B cell (primary cell): ENCODE data around the gene WDR70. TPM values are rescaled to one million over a fixed set of nuclear protein-coding genes. Genes with fewer than 3 reads are reported as not detected.

Source experiments
- ATAC-seq: fragments of 200-7000 bp; cut with Tn5 transposase; one replicate; pipeline ENCODE4 v1.10.0; 2021; ENCODE audit warnings: low read depth, mild to moderate bottlenecking, moderate number of reproducible peaks, moderate library complexity
- CTCF ChIA-PET: fragments of 350-600 bp; sonication (Branson Sonifier 250); formaldehyde crosslinking; loops from one replicate; lab custom pipeline; 2021; ENCODE audit warnings: antibody characterized with exemption, inconsistent platforms; lab: Charles Lee
- POLR2A ChIA-PET: fragments of 350-600 bp; sonication (Branson Sonifier 250); formaldehyde crosslinking; loops from one replicate; lab custom pipeline; 2021; ENCODE audit warnings: antibody characterized with exemption; lab: Charles Lee
- DNase-seq: peaks from one replicate; pipeline ENCODE4 v3.0.0; 2013
- H2AFZ ChIP-seq: 2 replicates; pipeline ENCODE4 v1.6.1; 2012; ENCODE audit warnings: mild to moderate bottlenecking, low read depth, low read length; ENCODE audit not compliant: insufficient read depth, poor library complexity, severe bottlenecking
- H3K27ac ChIP-seq, 2 donors: 1 replicate in 1 of 2; 2 replicates in 1 of 2; pipeline ENCODE4 v1.5.1; 2012 to 2013; ENCODE audit warnings: low read length in 2 of 2, mild to moderate bottlenecking in 2 of 2, moderate library complexity in 1 of 2
- H3K27me3 ChIP-seq, 4 experiments: fragments of 200-600 bp in 1 of 4; sonication (generic) in 1 of 4; replicated peaks in 1 of 4; 1 replicate in 2 of 4; 2 replicates in 2 of 4; pipeline versions ENCODE4 v1.6.1 to v1.7.0; 2013 to 2016; ENCODE audit warnings: low read length in 3 of 4, mild to moderate bottlenecking in 2 of 4, mixed read lengths in 1 of 4, moderate library complexity in 1 of 4; ENCODE audit not compliant: insufficient read depth in 4 of 4, control insufficient read depth in 3 of 4; ENCODE audit errors: control extremely low read depth in 1 of 4
- H3K36me3 ChIP-seq, 2 experiments: replicated peaks in 1 of 2; 1 replicate in 1 of 2; 2 replicates in 1 of 2; pipeline versions ENCODE4 v1.6.1 to v1.7.1; 2013; ENCODE audit warnings: low read length in 1 of 2; ENCODE audit not compliant: insufficient read depth in 2 of 2, control insufficient read depth in 1 of 2; ENCODE audit errors: control extremely low read depth in 1 of 2, extremely low read depth in 1 of 2
- H3K4me1 ChIP-seq, 2 donors: fragments of 200-600 bp in 1 of 2; sonication (generic) in 1 of 2; 1 replicate in 1 of 2; 2 replicates in 1 of 2; pipeline versions ENCODE4 v1.5.1 to v1.6.1; 2013 to 2017; ENCODE audit warnings: low read length in 2 of 2; ENCODE audit not compliant: control insufficient read depth in 2 of 2, insufficient read depth in 2 of 2
- H3K4me2 ChIP-seq: replicated peaks from 2 replicates; pipeline ENCODE3; 2012; ENCODE audit warnings: mild to moderate bottlenecking, low read depth, low read length; ENCODE audit not compliant: poor library complexity, severe bottlenecking
- H3K4me3 ChIP-seq, 5 experiments: fragments of 200-600 bp in 1 of 5; sonication (generic) in 1 of 5; 1 replicate in 3 of 5; 2 replicates in 2 of 5; pipeline versions ENCODE4 v1.5.1 to v1.7.0; 2011 to 2016; ENCODE audit warnings: low read length in 4 of 5, mild to moderate bottlenecking in 4 of 5, low read depth in 2 of 5, control low read depth in 1 of 5, moderate library complexity in 1 of 5; ENCODE audit not compliant: insufficient read depth in 1 of 5; ENCODE audit errors: control extremely low read depth in 1 of 5, extremely low read depth in 1 of 5
- H3K79me2 ChIP-seq: fragments of 200-600 bp; sonication (generic); one replicate; pipeline ENCODE4 v1.6.0; 2016; ENCODE audit warnings: low read length; ENCODE audit not compliant: control insufficient read depth, insufficient read depth
- H3K9ac ChIP-seq: fragments of 200-600 bp; sonication (generic); 2 replicates; pipeline ENCODE4 v1.6.1; 2017; ENCODE audit warnings: mild to moderate bottlenecking, low read length, moderate library complexity
- H3K9me3 ChIP-seq, 3 donors: one replicate each; pipeline versions ENCODE4 v1.6.1 to v1.7.1; 2013; ENCODE audit warnings: low read length in 2 of 3; ENCODE audit not compliant: control insufficient read depth in 2 of 3, insufficient read depth in 1 of 3; ENCODE audit errors: control extremely low read depth in 1 of 3
- H4K20me1 ChIP-seq: 2 replicates; pipeline ENCODE4 v1.6.0; 2012; ENCODE audit warnings: mild to moderate bottlenecking, low read length; ENCODE audit not compliant: insufficient read depth, control insufficient read depth, poor library complexity, severe bottlenecking
- H3K27ac Mint-ChIP-seq: one replicate; pipeline ENCODE4 v1.8.0; 2021; ENCODE audit warnings: mixed read lengths
- H3K27me3 Mint-ChIP-seq: one replicate; pipeline ENCODE4 v1.8.0; 2021; ENCODE audit warnings: mixed read lengths
- H3K4me1 Mint-ChIP-seq: one replicate; pipeline ENCODE4 v1.8.0; 2021; ENCODE audit warnings: mixed read lengths
- H3K4me3 Mint-ChIP-seq: one replicate; pipeline ENCODE4 v1.8.0; 2021; ENCODE audit warnings: mixed read lengths
- H3K9me3 Mint-ChIP-seq: one replicate; pipeline ENCODE4 v1.8.0; 2022; ENCODE audit warnings: mixed read lengths; ENCODE audit not compliant: insufficient read depth
- EZH2 ChIP-seq: IDR thresholded peaks from 2 replicates; pipeline ENCODE4 v1.6.1; 2012; ENCODE audit warnings: borderline replicate concordance, low read depth, mild to moderate bottlenecking, moderate library complexity, low read length; ENCODE audit not compliant: insufficient read depth, poor library complexity, severe bottlenecking
- WGBS: methylation state at CpG from one replicate; pipeline ENCODE4 v1.1.5; 2013; ENCODE audit warnings: missing lambda C conversion rate; ENCODE audit not compliant: insufficient coverage; 5-methylcytosine and 5-hydroxymethylcytosine counted together
- intact Hi-C: fragments of 100-400 bp; cut with micrococcal nuclease; formaldehyde crosslinking; loops from one replicate; pipeline ENCODE4 v1.10.0; 2022
- polyA plus RNA-seq: library from polyadenylated mRNA; depleted of rRNA; stranded (reverse); fragments of >200 nt; gene quantifications from 2 replicates; pipeline ENCODE4 v1.2.3, GENCODE V29; 2012
- total RNA-seq, 2 donors: library from RNA; stranded (reverse); fragments of 120-200 nt in 1 of 2; gene quantifications; 1 replicate in 1 of 2; 2 replicates in 1 of 2; pipeline versions ENCODE4 v1.2.3 to v1.2.4, GENCODE V29; 2013 to 2022
- TF ChIP-seq, protein P1 (sequence below): fragments of 200-600 bp; IDR thresholded peaks from one replicate; pipeline ENCODE4 v1.8.0; 2022; ENCODE audit warnings: antibody characterized with exemption, mild to moderate bottlenecking

WDR70 gene
- total and polyA plus RNA-seq, 2 donors (not counting 1 experiment from before 2014, with no cell fraction given): 12.8 to 46.8 TPM

DNA sequence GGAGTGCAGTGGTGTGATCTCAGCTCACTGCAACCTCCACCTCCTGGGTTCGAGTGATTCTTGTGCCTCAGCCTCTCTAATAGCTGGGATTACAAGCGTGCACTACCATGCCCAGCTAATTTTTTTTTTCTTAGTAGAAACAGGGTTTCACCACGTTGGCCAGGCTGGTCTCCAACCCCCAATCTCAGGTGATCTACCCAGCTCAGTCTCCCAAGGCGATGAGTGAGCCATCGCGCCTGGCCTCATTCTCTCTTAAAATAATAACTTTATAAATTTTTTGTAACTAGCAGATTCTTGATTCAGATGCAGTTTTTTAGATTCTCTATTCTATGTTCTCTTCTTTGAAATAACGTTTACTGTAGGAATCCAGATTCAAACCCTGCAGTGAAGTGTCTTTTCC is 333.6 kb downstream of the WDR70 start:
- TF ChIP-seq EZH2: no peak
- TF ChIP-seq, protein P1, sequence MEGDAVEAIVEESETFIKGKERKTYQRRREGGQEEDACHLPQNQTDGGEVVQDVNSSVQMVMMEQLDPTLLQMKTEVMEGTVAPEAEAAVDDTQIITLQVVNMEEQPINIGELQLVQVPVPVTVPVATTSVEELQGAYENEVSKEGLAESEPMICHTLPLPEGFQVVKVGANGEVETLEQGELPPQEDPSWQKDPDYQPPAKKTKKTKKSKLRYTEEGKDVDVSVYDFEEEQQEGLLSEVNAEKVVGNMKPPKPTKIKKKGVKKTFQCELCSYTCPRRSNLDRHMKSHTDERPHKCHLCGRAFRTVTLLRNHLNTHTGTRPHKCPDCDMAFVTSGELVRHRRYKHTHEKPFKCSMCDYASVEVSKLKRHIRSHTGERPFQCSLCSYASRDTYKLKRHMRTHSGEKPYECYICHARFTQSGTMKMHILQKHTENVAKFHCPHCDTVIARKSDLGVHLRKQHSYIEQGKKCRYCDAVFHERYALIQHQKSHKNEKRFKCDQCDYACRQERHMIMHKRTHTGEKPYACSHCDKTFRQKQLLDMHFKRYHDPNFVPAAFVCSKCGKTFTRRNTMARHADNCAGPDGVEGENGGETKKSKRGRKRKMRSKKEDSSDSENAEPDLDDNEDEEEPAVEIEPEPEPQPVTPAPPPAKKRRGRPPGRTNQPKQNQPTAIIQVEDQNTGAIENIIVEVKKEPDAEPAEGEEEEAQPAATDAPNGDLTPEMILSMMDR: no peak
- 87% methylated on average over 3 of the region's 7 CpGs for WGBS
- Histone ChIP-seq H3K9me3 (no peaks in the 10 kb centered on the region), H3K4me3 (no peak overlapping the region), H3K36me3 (peaks cover 0 to 6% of the 10 kb centered on the region in 2 experiments), H3K79me2 (no peaks in the 10 kb centered on the region), H3K4me1 (no peaks in the 10 kb centered on the region), H3K9ac (no peak overlapping the region), H3K4me2 (no peak overlapping the region), H3K27ac (no peak overlapping the region), H4K20me1 (no peaks in the 10 kb centered on the region), H2AFZ (no peak overlapping the region), H3K27me3 (no peaks in the 10 kb centered on the region)
- no peak overlapping the region for H3K27ac Mint-ChIP-seq
- no peak overlapping the region for H3K4me3 Mint-ChIP-seq
- ATAC-seq: no peak
- no peak for DNase-seq
- POLR2A ChIA-PET: no interaction called here
- CTCF ChIA-PET: no interaction called here
- no peaks in the 10 kb centered on the region for H3K27me3 Mint-ChIP-seq
- H3K4me1 Mint-ChIP-seq: no peaks in the 10 kb centered on the region
- H3K9me3 Mint-ChIP-seq: no peaks in the 10 kb centered on the region
- intact Hi-C loops: no loop called here

DNA sequence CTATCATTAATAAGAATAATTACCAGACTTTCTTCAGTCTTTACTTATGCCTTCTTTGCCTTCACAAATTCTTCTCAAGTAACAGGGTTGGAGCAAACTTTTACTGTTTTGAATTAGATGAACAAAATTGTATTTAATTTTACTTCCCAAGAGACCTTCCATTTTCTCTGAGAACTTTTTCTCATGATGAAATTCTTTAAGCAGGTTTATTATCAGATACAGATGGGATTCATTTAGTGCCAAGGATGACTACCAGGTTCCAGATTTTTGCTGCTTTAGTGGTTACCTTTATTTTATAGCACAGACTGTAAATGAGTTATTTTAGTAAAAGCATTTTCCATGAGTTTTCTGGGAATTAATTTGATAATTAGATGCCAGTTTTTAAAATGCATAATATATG is 335.6 kb downstream of the WDR70 start:
- no peak overlapping the region for H3K27ac Mint-ChIP-seq
- DNase-seq: no peak
- no peaks in the 10 kb centered on the region for H3K9me3 ChIP-seq
- TF ChIP-seq, protein P1: no peak
- no peak overlapping the region for H3K9ac ChIP-seq
- H3K4me1 ChIP-seq: no peaks in the 10 kb centered on the region
- H3K4me3 Mint-ChIP-seq: no peak overlapping the region
- H3K79me2 ChIP-seq: no peaks in the 10 kb centered on the region
- H3K4me3 ChIP-seq: no peak overlapping the region
- ATAC-seq: no peak
- H3K27ac ChIP-seq: no peak overlapping the region
- H3K4me2 ChIP-seq: no peak overlapping the region
- no peak overlapping the region for H2AFZ ChIP-seq
- H3K36me3 ChIP-seq: peaks cover 0 to 12% of the 10 kb centered on the region in 2 experiments
- no peaks in the 10 kb centered on the region for H4K20me1 ChIP-seq
- CTCF ChIA-PET: no interaction called here
- H3K27me3 ChIP-seq: no peaks in the 10 kb centered on the region
- POLR2A ChIA-PET: no interaction called here
- no peaks in the 10 kb centered on the region for H3K9me3 Mint-ChIP-seq
- intact Hi-C loops: no loop called here
- no peaks in the 10 kb centered on the region for H3K4me1 Mint-ChIP-seq
- no peaks in the 10 kb centered on the region for H3K27me3 Mint-ChIP-seq
